HuH-7.5 (cell line): Measurements from ENCODE around the gene ZNF207.
"Not testable (repeated sequence)": the region's sequence is repeated elsewhere in the genome, so short reads cannot be mapped to it uniquely, and the experiment has no call there.

Experiments used
- DNase-seq: peaks from one replicate; pipeline ENCODE4 v3.0.0; 2011; ENCODE audit warnings: low spot score

The ZNF207 gene

DNA sequence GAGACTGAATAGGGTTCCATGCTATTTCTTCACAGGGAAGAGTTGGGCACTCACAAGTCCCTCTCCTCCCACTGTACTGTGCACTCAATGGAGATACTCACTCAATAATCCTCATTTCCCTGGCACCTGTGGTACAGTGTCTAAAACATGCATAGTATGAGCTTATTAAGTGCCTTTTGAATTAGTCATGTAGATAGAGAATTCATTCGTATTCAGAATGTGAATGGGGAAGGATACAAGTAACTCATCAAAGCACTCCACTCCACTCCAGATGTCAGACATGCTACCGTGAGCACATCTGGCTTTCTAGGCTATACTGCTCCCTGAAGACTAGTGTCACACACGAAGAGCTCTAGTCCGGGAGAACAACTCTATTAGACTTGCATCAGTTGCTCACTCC, 14.3 kb upstream of the ZNF207 start:
- DNase-seq: no peak

- DNase-seq: no peak
These were observed 8.7 kb upstream of the ZNF207 start for GRCh38 chr17:32341141-32341856.

DNA sequence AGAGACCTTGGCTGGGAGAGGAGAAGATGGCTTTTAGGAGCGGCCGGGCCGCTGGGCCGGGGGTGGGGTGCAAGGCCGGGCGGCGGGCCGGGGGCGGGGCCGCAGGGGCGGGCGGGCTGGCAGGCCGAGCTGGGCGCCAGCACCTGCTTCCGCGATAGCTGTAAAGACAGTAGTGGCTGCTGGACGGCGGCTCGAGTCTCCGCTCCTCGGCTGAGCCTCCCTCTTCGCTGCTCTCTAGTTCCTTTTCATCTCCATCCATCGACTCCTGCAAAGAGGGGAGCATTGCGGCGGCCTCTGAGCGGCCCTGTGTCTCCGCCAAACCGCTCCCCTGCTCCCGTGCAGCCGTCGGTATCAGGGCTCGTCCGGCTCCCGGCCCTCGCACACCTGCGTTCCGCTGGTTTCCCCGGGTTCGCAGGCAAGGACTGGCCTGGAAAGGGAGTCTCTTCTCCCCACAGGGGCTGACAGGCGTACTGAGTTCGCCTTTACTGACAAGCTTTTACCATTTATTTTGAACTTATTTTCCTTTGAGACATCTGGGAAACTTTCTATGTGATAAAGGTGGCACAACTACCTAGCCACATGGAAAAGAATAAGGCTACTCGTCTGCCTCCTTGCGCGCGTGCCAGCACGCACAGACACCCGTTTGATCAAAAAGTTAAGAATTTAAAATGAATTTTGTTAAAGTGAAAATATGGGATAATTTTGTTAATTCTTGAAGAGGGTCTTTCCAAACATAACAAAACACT, 7.9 kb upstream of the ZNF207 start, which contains the start of gene C17orf75:
C17orf75 (minus strand) TSS at position 317 of the 746 bp plus-strand sequence; CDS start at position 283, 34 bp downstream.
- peak; percentile 51 for DNase-seq

GRCh38 chr17:32342603-32343325, 7.2 kb upstream of the ZNF207 start:
- no peak for DNase-seq

- DNase-seq: no peak
These were observed 3.9 kb upstream of the ZNF207 start for GRCh38 chr17:32345951-32346600.

DNA sequence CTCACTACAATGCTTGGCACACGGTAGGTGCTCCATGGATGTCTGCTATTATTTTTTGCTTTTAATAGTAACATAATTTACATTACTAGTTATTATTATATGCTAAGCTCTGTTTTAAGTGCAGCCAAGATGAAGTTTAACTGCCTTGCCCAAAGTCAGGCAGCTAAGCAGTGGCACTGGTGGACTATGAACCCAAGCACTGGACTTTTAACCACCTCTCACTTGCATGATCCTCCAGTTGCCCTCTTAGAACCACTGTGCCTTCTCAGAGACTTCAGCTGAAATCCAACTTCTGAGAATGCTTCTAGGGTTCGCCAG, 1.5 kb upstream of the ZNF207 start:
- DNase-seq: no peak

DNA sequence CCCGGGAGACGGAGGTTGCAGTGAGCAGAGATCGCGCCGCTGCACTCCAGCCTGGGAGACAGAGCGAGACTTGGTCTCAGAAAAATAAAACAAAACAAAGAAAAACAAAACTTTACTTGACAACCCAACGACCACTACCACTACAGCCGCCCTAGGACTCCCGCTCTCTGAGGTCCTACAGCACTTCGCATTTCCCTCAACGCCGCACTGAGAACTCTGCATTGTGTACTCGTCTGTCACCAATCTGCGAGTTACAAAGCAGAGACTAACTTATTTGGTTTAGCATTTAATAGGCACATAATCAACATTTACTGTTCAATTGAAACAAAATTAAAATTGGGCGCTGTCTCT, 479 bp upstream of the ZNF207 start:
- no peak for DNase-seq

DNA sequence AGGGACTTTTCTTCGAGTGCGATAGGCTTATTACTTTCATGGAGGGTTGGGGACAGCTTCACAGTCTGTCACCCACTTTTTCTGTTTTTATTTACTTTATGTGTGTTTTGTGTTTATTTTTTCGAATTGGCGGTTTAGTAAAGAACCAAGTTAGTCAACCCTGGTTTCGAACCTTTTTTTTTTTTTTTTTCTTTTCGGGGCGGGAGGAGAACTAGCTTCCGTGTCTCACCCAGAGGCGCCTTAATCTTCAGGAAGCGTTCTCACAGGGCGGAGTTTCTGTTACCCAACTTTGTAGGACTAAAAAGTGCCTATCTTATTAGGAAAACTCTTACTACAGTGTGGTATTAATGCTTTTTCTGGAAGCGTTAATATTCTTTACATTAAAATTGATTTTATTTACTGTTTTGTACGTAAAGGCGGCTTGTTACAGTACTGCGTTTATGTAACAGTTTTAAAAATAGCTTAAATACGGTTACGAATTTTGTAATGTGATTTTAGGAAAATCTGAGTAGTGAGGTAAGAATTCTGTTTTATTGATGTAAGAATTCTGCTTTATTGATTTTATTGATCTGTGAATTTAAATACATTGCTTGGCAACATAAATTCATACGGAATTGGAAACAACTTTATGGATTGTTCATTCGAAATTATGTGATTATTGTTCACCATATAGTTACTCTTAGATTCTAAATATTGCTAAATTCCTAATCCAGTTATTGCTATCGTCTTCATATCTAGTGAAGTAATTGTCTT, 885 bp downstream of the ZNF207 start:
- DNase-seq: no peak

GRCh38 chr17:32352734-32353133, 2.8 kb downstream of the ZNF207 start:
- not testable (repeated sequence) for DNase-seq

GRCh38 chr17:32355649-32356377, 5.9 kb downstream of the ZNF207 start:
- no peak for DNase-seq

DNA sequence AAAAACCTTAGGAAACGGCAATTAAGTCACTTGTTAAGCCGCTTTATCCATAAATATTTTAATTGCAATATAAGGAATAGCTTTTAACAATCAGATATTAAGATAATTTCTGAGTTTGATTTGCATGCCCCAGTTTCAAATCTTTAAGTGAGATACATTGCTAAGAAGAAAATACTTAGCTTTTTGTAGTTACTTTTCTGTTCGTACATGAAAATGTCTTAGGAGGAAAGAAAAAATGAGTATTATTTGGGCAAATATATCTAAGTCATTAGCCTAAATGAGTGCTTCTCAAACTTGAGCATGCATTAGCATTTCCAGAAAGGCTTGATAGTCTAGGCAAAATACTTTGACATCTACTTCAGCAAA, 6.4 kb downstream of the ZNF207 start:
- DNase-seq: no peak

DNA sequence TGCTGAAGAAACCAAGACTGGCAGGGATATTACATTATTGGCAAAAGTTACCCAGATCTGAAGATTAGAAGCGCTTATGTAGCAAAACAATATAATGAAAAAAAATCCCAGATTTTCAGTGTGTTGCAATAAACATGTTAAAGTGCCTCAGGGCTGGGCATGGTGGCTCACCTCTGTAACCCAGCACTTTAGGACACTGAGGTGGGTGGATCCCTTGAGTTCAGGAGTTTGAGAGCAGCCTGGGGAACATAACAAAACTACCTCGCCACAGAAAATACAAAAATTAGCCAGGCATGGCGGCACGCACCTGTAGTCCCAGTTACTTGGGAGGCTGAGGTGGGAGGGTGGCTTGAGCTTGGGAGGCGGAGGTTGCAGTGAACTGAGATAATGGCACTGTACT, 6.8 kb downstream of the ZNF207 start:
- no peak for DNase-seq

DNA sequence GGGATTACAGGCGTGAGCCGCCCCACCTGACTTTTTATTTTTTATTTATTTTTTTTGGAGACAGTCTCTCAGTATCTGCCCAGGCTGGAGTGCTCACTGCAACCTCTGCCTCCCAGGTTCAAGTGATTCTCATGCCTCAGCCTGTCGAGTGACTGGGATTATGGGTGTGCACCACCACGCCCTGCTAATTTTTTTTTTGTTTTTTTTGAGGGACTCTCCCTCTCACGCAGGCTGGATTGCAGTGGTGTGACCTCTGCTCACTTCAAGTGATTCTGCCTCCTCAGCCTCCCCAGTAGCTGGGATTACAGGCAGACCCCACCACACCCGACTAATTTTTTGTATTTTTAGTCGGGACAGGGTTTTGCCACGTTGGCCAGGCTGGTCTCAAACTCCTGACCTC, 7.7 kb downstream of the ZNF207 start:
- no peak for DNase-seq

DNA sequence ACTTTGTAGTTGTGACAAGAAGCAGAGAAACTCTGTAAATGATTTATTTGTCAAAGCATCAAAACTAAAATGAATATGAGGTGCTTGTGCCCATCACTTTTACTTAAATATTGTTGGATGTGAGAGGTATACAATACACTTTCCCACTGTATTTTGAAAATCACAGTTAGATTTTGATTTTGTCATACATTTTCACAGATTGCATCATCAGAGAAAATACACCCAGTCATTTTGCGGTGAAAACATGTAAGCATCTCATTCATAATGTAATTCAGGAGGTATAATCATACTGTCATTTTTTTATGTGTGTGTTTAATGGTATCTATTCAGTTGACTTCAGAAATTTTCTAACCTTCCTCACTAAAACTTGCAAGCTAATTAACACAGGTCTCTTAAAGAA, 11.3 kb downstream of the ZNF207 start:
- DNase-seq: no peak

- DNase-seq: no peak
These were observed 20.5 kb downstream of the ZNF207 start for GRCh38 chr17:32370426-32370825.

- DNase-seq: no peak
These were observed 32.7 kb downstream of the ZNF207 start for GRCh38 chr17:32382526-32383223.

GRCh38 chr17:32383926-32384434, 34.0 kb downstream of the ZNF207 start:
- DNase-seq: no peak

DNA sequence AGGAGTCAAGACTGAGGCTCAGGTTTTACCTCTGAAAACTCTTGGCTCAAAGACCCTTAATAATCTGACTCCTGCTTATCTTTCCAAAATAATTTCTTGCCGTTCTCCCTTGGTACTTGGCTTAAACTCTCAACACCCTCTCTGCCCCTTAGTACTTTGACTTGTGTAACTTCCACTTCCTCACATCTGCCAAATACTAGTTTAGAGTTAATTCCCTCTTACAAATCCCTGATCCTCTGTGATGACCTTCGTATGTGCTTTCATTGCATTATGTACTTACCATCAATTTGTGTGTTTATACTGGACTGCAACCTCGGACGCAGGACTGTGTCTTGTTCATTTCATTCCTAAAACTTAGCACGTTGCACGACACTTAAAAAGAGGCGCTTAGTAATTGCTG, 35.2 kb downstream of the ZNF207 start:
- no peak for DNase-seq

GRCh38 chr17:32385971-32386370, 36.0 kb downstream of the ZNF207 start:
- DNase-seq: no peak

GRCh38 chr17:32386844-32387243, 36.9 kb downstream of the ZNF207 start:
- no peak for DNase-seq
